T-helper 2 cell (primary cell): ENCODE results near the gene CDYL.

ENCODE experiments used
- DNase-seq, 5 experiments: peaks; one replicate each; pipeline versions ENCODE4 v3.0.0 to v3.0.0-alpha.2; 2012 to 2022

CDYL gene

GRCh38 chr6:4774715-4775493, 1.3 kb upstream of the CDYL start:
- DNase-seq = peak in 3 of 5 experiments; percentile 3 to 24 (median 10)

GRCh38 chr6:4775494-4776130, 592 bp upstream of the CDYL start:
- DNase-seq = peak; percentile 45 to 81 (median 63)

- peak in 4 of 5 experiments; percentile 16 to 30 (median 20) for DNase-seq
These were observed 539 bp downstream of the CDYL start for GRCh38 chr6:4776493-4777393.

DNA sequence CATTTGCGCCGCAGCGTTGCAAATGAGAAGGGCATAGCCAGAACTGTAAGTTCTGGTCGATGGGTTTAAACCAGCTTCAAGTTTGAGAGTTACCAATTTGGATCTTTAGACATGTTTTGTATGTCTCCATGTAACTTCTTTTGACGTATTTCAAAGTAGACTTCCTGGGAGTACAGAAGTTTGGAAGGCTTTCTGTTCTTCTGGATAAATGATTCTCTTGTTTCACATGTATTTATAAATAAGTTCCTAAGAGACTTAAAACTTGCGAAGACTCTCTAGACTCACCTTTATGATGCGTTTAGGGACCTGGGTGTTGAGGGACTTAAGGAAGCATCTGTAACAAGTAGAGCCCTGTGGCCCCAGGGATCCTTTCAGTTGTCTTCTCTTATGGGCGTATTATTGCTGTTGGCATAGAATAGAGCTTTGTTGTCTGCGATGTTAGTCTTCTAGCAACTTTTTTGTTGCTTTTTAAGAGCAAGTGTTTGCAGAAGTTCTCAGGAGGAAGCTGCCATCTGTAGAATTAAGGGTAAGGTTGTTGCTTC, 1.3 kb downstream of the CDYL start:
- peak in 1 of 5 experiments; percentile 29 for DNase-seq

GRCh38 chr6:4778086-4778485, 1.9 kb downstream of the CDYL start:
- DNase-seq = no peak

DNA sequence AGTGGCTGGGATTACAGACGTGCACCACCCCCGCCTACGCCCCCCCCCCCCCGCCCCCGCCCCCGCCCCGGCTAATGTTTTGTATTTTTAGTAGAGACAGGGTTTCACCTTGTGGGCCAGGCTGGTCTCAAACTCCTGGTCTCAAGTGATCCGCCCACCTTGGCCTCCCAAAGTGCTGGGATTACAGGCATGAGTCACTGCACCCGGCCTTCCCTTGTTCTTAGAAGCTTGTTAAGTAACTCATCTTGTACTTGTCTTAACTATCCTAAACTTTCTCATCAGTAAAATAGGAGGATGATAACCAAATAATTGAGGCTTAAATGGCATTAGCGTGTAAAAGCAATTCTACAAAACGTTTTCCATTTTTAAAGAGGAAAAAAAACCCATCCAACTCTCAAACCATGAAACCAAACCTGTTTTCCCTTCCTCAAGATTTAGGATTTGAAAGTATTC, 4.2 kb downstream of the CDYL start:
- no peak for DNase-seq

DNA sequence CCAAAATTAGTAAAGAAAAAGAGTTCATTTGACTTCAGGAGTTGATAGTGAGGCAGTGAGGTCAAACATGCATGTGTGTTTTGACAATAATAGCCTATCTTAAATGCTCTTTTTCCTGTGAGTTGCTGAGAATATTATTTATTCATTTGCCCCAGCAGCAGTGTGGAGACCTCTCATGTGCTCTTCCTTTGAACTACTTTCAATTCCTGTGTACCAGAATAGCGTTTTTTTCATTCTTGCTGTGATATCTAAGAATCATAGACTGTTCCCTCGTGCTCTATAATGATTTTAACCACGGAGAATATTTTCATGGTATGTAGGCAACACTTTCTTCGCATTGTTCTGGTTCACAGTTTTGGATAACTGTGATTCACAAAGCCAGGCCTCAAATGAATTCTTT, 5.2 kb downstream of the CDYL start:
- peak in 1 of 5 experiments; percentile 36 for DNase-seq

- no peak for DNase-seq
These were observed 5.9 kb downstream of the CDYL start for GRCh38 chr6:4781967-4782575.

DNA sequence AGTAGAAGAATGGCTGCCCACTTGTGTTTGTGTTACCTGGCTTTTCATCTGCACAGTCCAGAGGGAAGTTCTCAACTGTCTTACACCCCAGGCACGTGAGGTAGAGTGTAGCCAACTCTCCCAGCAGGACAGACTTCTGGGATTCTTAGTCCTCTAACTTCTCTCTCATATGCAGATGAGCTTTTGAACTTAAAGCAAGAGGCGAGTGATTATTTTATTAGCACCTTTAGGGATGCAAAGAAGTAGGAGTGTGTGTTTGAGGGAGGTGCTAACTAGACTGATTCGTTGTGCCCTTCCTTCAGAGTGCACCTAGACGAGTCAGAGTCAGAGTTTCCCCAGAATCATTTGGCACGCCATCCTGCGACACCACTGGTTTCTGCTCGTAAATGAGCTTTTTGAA, 10.8 kb downstream of the CDYL start:
- DNase-seq = peak in 1 of 5 experiments; percentile 80

GRCh38 chr6:4788482-4788881, 12.3 kb downstream of the CDYL start:
- no peak for DNase-seq

DNA sequence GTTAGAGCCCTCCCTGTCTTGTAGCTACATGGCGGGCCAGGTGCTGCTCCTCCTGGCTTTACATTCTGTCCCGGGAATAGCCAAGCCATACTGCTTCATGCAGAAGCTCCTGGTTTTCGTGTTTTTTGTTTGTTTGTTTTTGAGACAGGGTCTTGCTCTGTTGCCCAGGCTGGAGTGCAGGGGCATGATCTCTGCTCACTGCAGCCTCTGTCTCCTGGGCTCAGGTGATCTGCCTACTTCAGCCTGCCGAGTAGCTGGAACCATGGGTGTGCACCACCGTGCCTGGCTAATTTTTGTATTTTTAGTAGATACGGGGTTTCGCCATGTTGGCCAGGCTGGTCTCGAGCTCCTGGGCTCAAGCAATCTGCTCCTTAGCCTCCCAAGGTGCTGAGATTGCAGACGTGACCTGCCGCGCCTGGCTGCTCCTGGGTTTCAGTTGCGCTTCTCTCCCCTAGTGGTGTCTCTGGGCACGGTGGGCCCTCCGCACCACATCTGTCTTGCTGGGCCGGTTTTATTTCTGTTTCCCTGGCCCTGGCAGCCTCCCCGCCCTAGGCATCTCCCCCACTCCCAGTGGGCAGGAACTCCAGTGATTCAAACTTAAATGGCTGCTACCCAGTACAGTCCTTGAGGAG, 12.9 kb downstream of the CDYL start:
- no peak for DNase-seq

GRCh38 chr6:4790158-4790899, 14.1 kb downstream of the CDYL start:
- peak in 1 of 5 experiments; percentile 39 for DNase-seq

- no peak for DNase-seq
These were observed 18.0 kb downstream of the CDYL start for GRCh38 chr6:4794140-4794707.

DNA sequence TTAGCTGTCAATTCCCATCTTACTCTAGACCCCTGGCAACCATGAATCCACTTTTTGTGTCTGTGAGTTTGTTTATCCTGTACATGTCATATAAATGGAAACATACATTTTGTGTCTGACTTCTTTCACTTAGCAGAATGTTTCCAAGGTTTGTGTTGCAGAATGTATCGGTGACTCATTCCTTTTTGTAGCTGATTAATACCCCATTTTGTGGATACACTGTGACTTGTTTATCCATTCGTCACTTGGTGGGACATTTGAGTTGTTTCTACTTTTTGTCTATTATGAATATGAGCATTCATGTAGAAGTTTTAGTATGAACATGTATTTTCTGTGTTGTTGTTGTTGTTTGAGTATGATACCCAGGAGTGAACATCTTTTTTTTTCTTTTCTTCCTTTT, 21.4 kb downstream of the CDYL start:
- DNase-seq = no peak

GRCh38 chr6:4799912-4800311, 23.7 kb downstream of the CDYL start:
- DNase-seq = no peak

- DNase-seq = no peak
These were observed 24.5 kb downstream of the CDYL start for GRCh38 chr6:4800662-4801061.

- peak in 1 of 5 experiments; percentile 50 for DNase-seq
These were observed 25.4 kb downstream of the CDYL start for GRCh38 chr6:4801491-4802110.

- no peak for DNase-seq
These were observed 26.2 kb downstream of the CDYL start for GRCh38 chr6:4802312-4802935.

DNA sequence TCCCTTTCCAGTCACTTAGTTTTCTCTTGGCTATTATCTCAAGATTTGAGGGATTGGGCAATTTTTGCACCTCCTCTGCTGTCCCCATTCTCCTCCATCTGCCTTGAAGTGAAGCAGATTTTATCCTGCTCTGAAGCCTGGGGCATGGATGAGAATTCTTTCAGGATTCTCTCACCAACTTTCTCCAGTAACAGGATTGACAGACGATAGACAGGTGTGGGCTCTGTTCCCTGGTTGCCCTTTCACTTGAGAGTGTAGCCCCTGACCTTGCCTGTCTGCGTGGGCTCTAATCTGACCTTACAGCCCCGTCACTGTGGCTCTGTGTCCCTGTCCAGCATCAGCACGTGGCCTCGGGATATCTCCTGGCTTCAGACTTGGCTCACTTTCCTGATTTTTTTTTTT, 27.1 kb downstream of the CDYL start:
- no peak for DNase-seq

DNA sequence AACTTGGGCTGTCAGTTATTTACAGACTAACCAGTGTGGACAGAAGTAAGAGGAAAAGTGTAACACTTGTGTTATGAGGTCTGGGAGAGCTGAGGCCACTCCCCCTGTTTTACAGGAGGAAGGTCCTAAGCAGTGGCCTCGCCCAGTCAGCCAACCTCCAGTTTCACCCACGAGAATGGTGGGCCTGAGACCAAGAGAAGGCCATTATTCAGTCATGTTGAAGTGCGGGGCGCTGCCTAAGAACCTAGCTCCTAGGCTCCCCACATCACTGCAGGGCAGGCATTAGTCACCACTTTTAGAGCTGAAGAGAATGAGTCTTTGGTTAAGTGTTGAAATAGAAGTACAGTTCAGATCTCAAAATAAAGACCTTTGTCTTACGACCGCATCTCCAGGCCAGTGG, 27.9 kb downstream of the CDYL start:
- no peak for DNase-seq
